SK-N-MC (cell line): ENCODE results near the gene SLC35F4.

Source experiments
- DNase-seq: peaks from one replicate; pipeline ENCODE4 v3.0.0-alpha.2; 2011; ENCODE audit warnings: low read depth, low spot score
- H3K27ac ChIP-seq: fragments of 200-600 bp; sonication (generic); 2 replicates; pipeline ENCODE4 v1.5.1; 2016; ENCODE audit warnings: mixed run types
- H3K36me3 ChIP-seq: fragments of 200-600 bp; sonication (generic); 2 replicates; pipeline ENCODE4 v1.6.1; 2017; ENCODE audit warnings: antibody characterized with exemption, low read length, mixed read lengths; ENCODE audit not compliant: insufficient read depth
- H3K4me3 ChIP-seq: fragments of 200-600 bp; sonication (generic); 2 replicates; pipeline ENCODE4 v1.5.1; 2016
- H3K9ac ChIP-seq: fragments of 200-600 bp; sonication (generic); 2 replicates; pipeline ENCODE4 v1.8.0; 2017; ENCODE audit warnings: mixed run types, mixed read lengths; ENCODE audit not compliant: insufficient read length
- H3K9me3 ChIP-seq: fragments of 200-600 bp; sonication (generic); 2 replicates; pipeline ENCODE4 v1.6.1; 2017; ENCODE audit warnings: low read depth, mild to moderate bottlenecking, antibody characterized with exemption, low read length, moderate library complexity, mixed read lengths
- EZH2 ChIP-seq: fragments of 200-600 bp; sonication (generic); IDR thresholded peaks from one replicate; pipeline ENCODE4 v1.6.1; 2017; ENCODE audit warnings: antibody characterized with exemption
- FOXP2 ChIP-seq: optimal IDR thresholded peaks from 2 replicates; pipeline ENCODE3; 2011; ENCODE audit warnings: mild to moderate bottlenecking, moderate library complexity; ENCODE audit not compliant: insufficient read depth; ENCODE audit errors: extremely low read length, control extremely low read depth
- POLR2AphosphoS5 ChIP-seq: IDR thresholded peaks from 2 replicates; pipeline ENCODE4 v1.6.1; 2012; ENCODE audit warnings: mild to moderate bottlenecking, low read depth, low read length, borderline replicate concordance

Gene SLC35F4

DNA sequence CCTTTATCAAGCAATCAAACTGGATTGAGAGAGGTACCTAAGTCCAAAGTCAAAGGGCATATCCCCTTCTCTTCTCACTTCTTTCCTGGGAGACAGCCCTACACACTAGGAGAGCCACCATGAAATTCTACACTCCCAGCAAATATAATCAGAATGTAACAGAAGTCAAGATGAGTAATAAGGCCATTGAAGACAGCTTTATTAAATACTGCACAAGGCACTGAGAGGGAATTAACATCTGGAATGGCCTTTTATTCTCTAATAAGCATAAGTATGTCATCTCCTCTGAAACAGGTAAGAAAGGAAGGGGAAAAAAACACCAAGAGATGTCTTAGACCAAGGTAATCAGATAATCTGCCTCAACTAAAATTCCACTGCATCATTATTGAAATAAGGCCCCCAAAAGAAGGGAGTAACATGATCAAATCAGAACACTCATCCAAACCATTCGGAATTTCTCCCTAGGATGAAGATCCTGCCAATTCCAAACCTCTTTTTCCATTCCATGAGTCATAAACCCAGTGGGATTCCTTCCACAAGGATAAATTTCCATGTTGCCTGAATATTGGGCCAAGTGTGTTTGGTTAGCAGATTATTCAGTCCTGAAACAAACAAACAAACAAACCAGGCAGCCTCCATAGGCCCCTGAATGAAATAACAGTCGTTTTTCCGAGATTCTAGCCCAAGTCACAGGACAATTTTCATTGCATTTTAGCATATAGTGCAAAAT, 19.9 kb downstream of the SLC35F4 start:
- Histone ChIP-seq H3K36me3 (no peaks in the 10 kb centered on the region), H3K4me3 (no peak overlapping the region), H3K27ac (no peak overlapping the region), H3K9me3 (no peaks in the 10 kb centered on the region), H3K9ac (no peak overlapping the region)
- TF ChIP-seq POLR2AphosphoS5: no peak
- no peak for TF ChIP-seq FOXP2
- TF ChIP-seq EZH2: no peak
- DNase-seq: no peak

- no peak for DNase-seq
- no peak overlapping the region for H3K9ac ChIP-seq
- no peak for TF ChIP-seq FOXP2
- TF ChIP-seq POLR2AphosphoS5: no peak
- no peak for TF ChIP-seq EZH2
- H3K27ac ChIP-seq: no peak overlapping the region
- no peaks in the 10 kb centered on the region for H3K36me3 ChIP-seq
- H3K9me3 ChIP-seq: no peaks in the 10 kb centered on the region
- H3K4me3 ChIP-seq: no peak overlapping the region
Measured at GRCh38 chr14:57845316-57845715, 20.6 kb downstream of the SLC35F4 start.

DNA sequence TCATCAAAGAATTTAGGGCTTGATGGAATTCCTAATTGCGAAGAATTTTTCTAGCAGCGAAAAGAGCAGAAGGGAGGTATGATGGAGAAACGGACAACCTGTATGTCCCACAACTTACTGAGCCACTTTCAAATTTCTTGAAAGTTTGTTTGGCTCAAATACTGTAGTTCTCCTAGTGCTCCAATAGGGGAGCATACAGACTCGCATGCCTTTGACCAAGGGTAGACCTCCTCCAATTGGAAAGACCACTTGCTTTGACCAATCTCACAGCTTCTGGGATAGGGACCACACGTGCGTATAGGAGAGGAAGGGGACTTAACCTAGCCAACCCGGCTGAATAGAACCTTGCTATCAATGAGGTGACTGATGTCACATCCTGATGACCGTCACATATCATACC, 28.6 kb downstream of the SLC35F4 start:
- H3K4me3 ChIP-seq: no peak overlapping the region
- DNase-seq: no peak
- H3K9ac ChIP-seq: no peak overlapping the region
- H3K27ac ChIP-seq: no peak overlapping the region
- TF ChIP-seq EZH2: no peak
- TF ChIP-seq POLR2AphosphoS5: no peak
- no peak for TF ChIP-seq FOXP2
- no peaks in the 10 kb centered on the region for H3K36me3 ChIP-seq
- no peaks in the 10 kb centered on the region for H3K9me3 ChIP-seq

DNA sequence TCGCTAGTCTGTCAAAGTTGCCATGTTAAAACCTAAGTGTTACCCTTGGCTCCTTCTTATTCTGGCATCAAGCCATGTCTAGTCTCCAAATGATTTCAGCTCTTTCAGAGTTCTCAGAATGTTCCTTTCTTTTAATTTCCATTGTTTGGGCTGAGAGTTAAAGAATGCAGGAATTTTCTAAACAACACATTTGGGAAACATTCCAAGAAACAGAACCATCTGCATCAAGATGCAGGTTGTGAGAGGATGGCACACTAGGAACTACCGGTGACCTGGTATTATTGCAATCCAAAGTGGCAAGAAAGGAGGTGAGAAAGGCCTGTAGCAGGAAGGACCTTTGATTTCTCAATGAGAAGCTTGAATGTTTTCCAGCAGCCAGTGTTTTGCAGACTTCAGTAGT, 30.1 kb downstream of the SLC35F4 start:
- Histone ChIP-seq H3K4me3 (no peak overlapping the region), H3K9ac (no peak overlapping the region), H3K36me3 (no peaks in the 10 kb centered on the region), H3K9me3 (no peaks in the 10 kb centered on the region), H3K27ac (no peak overlapping the region)
- TF ChIP-seq EZH2 (no peak), POLR2AphosphoS5 (no peak), FOXP2 (no peak)
- DNase-seq: no peak

GRCh38 chr14:57834961-57835360, 30.9 kb downstream of the SLC35F4 start:
- TF ChIP-seq FOXP2 (no peak), EZH2 (no peak), POLR2AphosphoS5 (no peak)
- Histone ChIP-seq H3K27ac (no peak overlapping the region), H3K36me3 (no peaks in the 10 kb centered on the region), H3K4me3 (no peak overlapping the region), H3K9me3 (no peaks in the 10 kb centered on the region), H3K9ac (no peak overlapping the region)
- DNase-seq: no peak

- no peak overlapping the region for H3K27ac ChIP-seq
- no peak for DNase-seq
- no peak overlapping the region for H3K4me3 ChIP-seq
- TF ChIP-seq POLR2AphosphoS5 (no peak), FOXP2 (no peak), EZH2 (no peak)
- H3K9me3 ChIP-seq: no peaks in the 10 kb centered on the region
- H3K36me3 ChIP-seq: no peaks in the 10 kb centered on the region
- H3K9ac ChIP-seq: no peak overlapping the region
Measured at GRCh38 chr14:57834001-57834598, 31.8 kb downstream of the SLC35F4 start.

DNA sequence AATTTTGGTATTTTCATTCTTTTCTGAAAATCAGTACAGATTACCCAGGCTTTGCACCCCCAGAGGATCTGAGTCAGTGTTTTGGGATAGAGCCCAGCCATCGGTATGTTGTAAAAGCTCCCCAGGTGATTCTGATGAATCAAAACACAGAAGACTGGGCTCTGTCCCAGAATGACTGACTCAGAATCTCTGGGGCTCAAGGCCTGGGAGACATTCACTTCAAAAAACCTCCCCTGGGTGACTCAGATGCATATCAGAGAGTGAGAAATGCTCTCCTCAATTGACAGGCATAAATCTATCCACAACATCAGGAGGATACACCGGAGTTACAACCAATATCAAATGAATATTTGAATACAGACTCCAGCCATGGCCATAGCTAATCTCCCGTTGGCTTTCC, 32.6 kb downstream of the SLC35F4 start:
- H3K9ac ChIP-seq: no peak overlapping the region
- no peak for DNase-seq
- no peaks in the 10 kb centered on the region for H3K36me3 ChIP-seq
- TF ChIP-seq FOXP2: no peak
- TF ChIP-seq POLR2AphosphoS5: no peak
- no peak for TF ChIP-seq EZH2
- H3K27ac ChIP-seq: no peak overlapping the region
- H3K9me3 ChIP-seq: no peaks in the 10 kb centered on the region
- no peak overlapping the region for H3K4me3 ChIP-seq

GRCh38 chr14:57831981-57832380, 33.9 kb downstream of the SLC35F4 start:
- Histone ChIP-seq H3K9me3 (no peaks in the 10 kb centered on the region), H3K9ac (no peak overlapping the region), H3K27ac (no peak overlapping the region), H3K4me3 (no peak overlapping the region), H3K36me3 (no peaks in the 10 kb centered on the region)
- DNase-seq: no peak
- TF ChIP-seq EZH2: no peak
- TF ChIP-seq POLR2AphosphoS5: no peak
- TF ChIP-seq FOXP2: no peak

GRCh38 chr14:57828713-57829112, 37.2 kb downstream of the SLC35F4 start:
- no peaks in the 10 kb centered on the region for H3K9me3 ChIP-seq
- no peaks in the 10 kb centered on the region for H3K36me3 ChIP-seq
- no peak overlapping the region for H3K4me3 ChIP-seq
- no peak for DNase-seq
- H3K27ac ChIP-seq: no peak overlapping the region
- TF ChIP-seq POLR2AphosphoS5 (no peak), FOXP2 (no peak), EZH2 (no peak)
- H3K9ac ChIP-seq: no peak overlapping the region
